Gastroesophageal sphincter (tissue), 4 donors: Measurements from ENCODE around the gene RYR2. TPM values are rescaled to one million over a fixed set of nuclear protein-coding genes. Genes with fewer than 3 reads are reported as not detected.

Experiments used
- ATAC-seq: fragments of 150-250 bp; one replicate; pipeline ENCODE4 v1.9.1; 2016; ENCODE audit warnings: mild to moderate bottlenecking, moderate library complexity
- H3K27ac ChIP-seq, 4 donors: fragments of 200-600 bp; sonication (generic) in 3 of 4; 1 replicate in 3 of 4; 2 replicates in 1 of 4; pipeline ENCODE4 v1.5.1; 2016 to 2019
- H3K27me3 ChIP-seq: fragments of 200-600 bp; sonication (generic); one replicate; pipeline ENCODE4 v1.5.1; 2019
- H3K36me3 ChIP-seq, 2 donors: fragments of 200-600 bp; sonication (generic); one replicate each; pipeline ENCODE4 v1.5.1; 2019; ENCODE audit warnings: control low read depth in 1 of 2
- H3K4me1 ChIP-seq, 3 donors: fragments of 200-600 bp; sonication (generic); 1 replicate in 2 of 3; 2 replicates in 1 of 3; pipeline ENCODE4 v1.5.1; 2016 to 2019; ENCODE audit warnings: control low read depth in 2 of 3
- H3K4me3 ChIP-seq, 2 donors: fragments of 200-600 bp; sonication (generic); one replicate each; pipeline ENCODE4 v1.5.1; 2019; ENCODE audit warnings: mild to moderate bottlenecking in 1 of 2, moderate library complexity in 1 of 2
- H3K9me3 ChIP-seq, 3 donors: fragments of 200-600 bp; sonication (generic); one replicate each; pipeline ENCODE4 v1.5.1; 2017 to 2019; ENCODE audit warnings: control low read depth in 2 of 3
- EP300 ChIP-seq: sonication (generic); formaldehyde crosslinking; IDR thresholded peaks from one replicate; pipeline ENCODE4 v1.6.1; 2017; ENCODE audit warnings: antibody characterized with exemption, mild to moderate bottlenecking
- POLR2A ChIP-seq, 2 donors: fragments of 450-650 bp; IDR thresholded peaks; one replicate each; pipeline ENCODE4 v1.6.1; 2017; ENCODE audit warnings: antibody characterized with exemption in 2 of 2, mild to moderate bottlenecking in 2 of 2, moderate library complexity in 1 of 2
- POLR2AphosphoS5 ChIP-seq: sonication (generic); formaldehyde crosslinking; IDR thresholded peaks from one replicate; pipeline ENCODE4 v1.6.1; 2017; ENCODE audit warnings: antibody characterized with exemption
- WGBS, 2 donors: methylation state at CpG; one replicate each; pipeline ENCODE4 v1.1.5; 2018; ENCODE audit warnings: low coverage in 1 of 2; 5-methylcytosine and 5-hydroxymethylcytosine counted together
- total RNA-seq, 4 donors: library from RNA; depleted of rRNA; stranded (reverse); fragments of >200 nt; gene quantifications; one replicate each; pipeline ENCODE4 v1.1.0, GENCODE V29; 2016
- TF ChIP-seq, protein P1 (sequence below), 4 experiments: fragments of 200-600 bp in 2 of 4; fragments of 450-650 bp in 2 of 4; sonication (generic) in 1 of 4; IDR thresholded peaks; one replicate each; pipeline ENCODE4 v1.5.1; 2017 to 2019; ENCODE audit warnings: antibody characterized with exemption in 4 of 4, mild to moderate bottlenecking in 2 of 4, moderate library complexity in 2 of 4

Gene RYR2
- total RNA-seq, 4 donors from 2014 or later, result 27.4 to 78.8 (median 42.7) TPM

DNA sequence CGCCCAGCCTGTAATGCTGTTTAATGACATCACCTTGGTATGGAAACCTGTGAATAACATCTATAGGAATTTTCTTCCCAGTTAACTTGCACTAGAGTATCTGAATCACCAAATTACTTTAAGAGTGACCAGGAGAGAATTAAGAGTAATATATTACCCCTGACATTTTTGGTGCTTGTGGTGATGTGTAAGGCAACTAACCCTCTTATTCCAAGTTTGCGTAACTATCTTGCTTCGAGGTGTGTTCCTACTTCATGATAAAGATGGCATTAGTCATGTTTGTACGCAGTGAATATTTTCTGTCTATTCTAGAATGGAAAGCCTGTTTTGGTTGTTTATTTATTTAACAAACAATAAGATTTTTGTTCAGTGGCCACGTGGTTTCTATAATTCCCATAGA lies 717.4 kb downstream of the RYR2 start:
- Histone ChIP-seq H3K4me3 (no peak overlapping the region), H3K36me3 (no peaks in the 10 kb centered on the region), H3K27ac (no peak overlapping the region), H3K9me3 (no peaks in the 10 kb centered on the region), H3K4me1 (no peaks in the 10 kb centered on the region), H3K27me3 (no peaks in the 10 kb centered on the region)
- 50 to 76% methylated on average over 2 to 5 of the region's 5 CpGs for WGBS, 2 donors
- ATAC-seq, result no peak
- TF ChIP-seq, protein P1, sequence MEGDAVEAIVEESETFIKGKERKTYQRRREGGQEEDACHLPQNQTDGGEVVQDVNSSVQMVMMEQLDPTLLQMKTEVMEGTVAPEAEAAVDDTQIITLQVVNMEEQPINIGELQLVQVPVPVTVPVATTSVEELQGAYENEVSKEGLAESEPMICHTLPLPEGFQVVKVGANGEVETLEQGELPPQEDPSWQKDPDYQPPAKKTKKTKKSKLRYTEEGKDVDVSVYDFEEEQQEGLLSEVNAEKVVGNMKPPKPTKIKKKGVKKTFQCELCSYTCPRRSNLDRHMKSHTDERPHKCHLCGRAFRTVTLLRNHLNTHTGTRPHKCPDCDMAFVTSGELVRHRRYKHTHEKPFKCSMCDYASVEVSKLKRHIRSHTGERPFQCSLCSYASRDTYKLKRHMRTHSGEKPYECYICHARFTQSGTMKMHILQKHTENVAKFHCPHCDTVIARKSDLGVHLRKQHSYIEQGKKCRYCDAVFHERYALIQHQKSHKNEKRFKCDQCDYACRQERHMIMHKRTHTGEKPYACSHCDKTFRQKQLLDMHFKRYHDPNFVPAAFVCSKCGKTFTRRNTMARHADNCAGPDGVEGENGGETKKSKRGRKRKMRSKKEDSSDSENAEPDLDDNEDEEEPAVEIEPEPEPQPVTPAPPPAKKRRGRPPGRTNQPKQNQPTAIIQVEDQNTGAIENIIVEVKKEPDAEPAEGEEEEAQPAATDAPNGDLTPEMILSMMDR (IDR thresholded peaks at IDR 0.05), result no peak
- TF ChIP-seq POLR2A (IDR thresholded peaks at IDR 0.05) (no peak), EP300 (no peak), POLR2AphosphoS5 (no peak)

DNA sequence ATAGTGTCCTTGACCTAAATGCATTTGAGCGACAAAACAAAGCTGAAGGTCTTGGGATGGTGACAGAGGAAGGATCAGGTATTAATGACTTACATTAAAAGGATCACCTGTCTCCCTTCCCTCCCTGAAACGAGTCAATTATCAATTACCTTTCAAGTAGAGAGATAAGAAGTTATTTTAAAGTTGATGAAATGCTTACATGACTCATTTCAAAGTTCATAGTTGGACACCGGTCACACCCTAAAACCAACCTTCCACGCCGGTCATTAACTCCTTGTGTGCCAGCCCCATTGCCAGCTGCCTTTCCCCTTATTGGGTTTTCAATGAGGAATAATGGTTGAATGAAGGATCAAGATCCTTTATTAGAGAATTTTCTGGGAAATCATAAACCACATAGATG lies 719.0 kb downstream of the RYR2 start:
- no peaks in the 10 kb centered on the region for H3K27me3 ChIP-seq
- no peak overlapping the region for H3K27ac ChIP-seq
- TF ChIP-seq POLR2AphosphoS5 (no peak), POLR2A (IDR thresholded peaks at IDR 0.05) (no peak)
- H3K9me3 ChIP-seq, result no peaks in the 10 kb centered on the region
- H3K4me1 ChIP-seq, result no peaks in the 10 kb centered on the region
- 31 to 62% methylated on average over 5 of the region's 5 CpGs for WGBS, 2 donors
- no peak for ATAC-seq
- H3K4me3 ChIP-seq, result no peak overlapping the region
- H3K36me3 ChIP-seq, result no peaks in the 10 kb centered on the region

DNA sequence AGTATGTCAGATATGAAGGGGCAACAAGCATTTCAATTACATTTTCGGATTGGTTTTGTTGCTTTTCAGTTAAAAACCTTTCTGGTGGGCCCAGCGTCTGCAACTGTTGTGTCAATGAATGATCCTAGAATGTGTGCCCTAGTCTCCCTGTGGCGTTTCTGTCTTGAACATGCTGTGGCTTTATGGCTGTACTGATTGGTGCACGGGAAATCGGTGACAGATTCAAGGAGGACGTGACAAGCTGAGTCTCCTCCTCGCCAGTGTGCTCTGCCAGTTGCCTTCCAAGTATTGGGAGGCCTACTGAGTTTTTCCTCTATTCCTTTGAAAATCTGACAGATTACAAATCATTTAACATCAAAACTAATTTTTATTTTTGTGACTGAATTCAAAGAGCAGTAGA lies 721.2 kb downstream of the RYR2 start:
- Histone ChIP-seq H3K4me3 (no peak overlapping the region), H3K27ac (no peak overlapping the region), H3K4me1 (no peaks in the 10 kb centered on the region), H3K9me3 (no peaks in the 10 kb centered on the region), H3K36me3 (no peaks in the 10 kb centered on the region), H3K27me3 (no peaks in the 10 kb centered on the region)
- 89 to 93% methylated on average over 3 to 7 of the region's 7 CpGs for WGBS, 2 donors
- TF ChIP-seq POLR2AphosphoS5, result no peak
- no peak for TF ChIP-seq POLR2A (IDR thresholded peaks at IDR 0.05)
- TF ChIP-seq, protein P1 (IDR thresholded peaks at IDR 0.05), result no peak
- TF ChIP-seq EP300, result no peak
- no peak for ATAC-seq

DNA sequence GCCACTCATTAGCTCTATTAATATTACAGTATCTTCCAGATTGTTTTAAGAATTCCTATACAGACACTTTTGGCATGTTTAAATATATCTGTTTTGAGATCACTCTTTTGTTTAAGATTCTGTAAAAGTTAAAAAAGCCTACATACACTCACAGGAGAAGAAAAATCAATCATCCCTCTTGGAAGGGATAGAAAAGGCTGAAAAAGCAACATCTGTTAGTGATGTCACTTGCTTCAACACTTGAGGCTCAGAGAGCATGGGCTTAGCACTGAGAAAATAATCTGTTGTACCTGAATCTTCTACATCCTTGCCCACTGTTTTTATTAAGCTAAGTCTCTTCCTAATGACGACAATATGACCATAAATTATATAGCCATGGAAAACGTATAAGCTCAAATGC lies 721.8 kb downstream of the RYR2 start:
- H3K27me3 ChIP-seq, result no peaks in the 10 kb centered on the region
- H3K27ac ChIP-seq, result no peak overlapping the region
- H3K4me3 ChIP-seq, result no peak overlapping the region
- WGBS, 2 donors, result 32 to 79% methylated on average over 2 of the region's 2 CpGs
- no peaks in the 10 kb centered on the region for H3K36me3 ChIP-seq
- no peak for ATAC-seq
- no peaks in the 10 kb centered on the region for H3K4me1 ChIP-seq
- TF ChIP-seq POLR2A (IDR thresholded peaks at IDR 0.05) (no peak), POLR2AphosphoS5 (no peak), EP300 (no peak)
- TF ChIP-seq, protein P1 (IDR thresholded peaks at IDR 0.05), result no peak
- no peaks in the 10 kb centered on the region for H3K9me3 ChIP-seq

DNA sequence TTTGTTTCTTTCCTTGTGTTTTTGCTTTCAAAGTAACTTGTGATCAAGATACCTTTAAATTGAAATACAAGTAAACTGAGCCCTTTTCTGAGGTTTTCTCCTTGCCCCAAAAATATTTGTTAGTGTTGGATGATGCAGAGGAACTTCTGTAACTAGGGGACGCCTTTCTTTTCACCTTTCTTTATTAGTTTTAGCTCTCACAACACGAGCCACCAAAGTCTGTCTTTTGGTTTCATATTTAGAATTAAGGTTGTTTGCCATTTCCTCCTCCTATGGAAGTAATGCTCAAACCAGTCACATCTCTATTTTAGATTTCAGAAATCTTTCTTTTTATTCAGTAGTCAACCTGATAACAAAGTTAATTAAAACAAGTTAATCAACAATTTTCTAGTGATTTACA lies 727.9 kb downstream of the RYR2 start:
- H3K4me1 ChIP-seq, result no peaks in the 10 kb centered on the region
- no peaks in the 10 kb centered on the region for H3K9me3 ChIP-seq
- ATAC-seq, result no peak
- no peaks in the 10 kb centered on the region for H3K36me3 ChIP-seq
- no peak for TF ChIP-seq POLR2A (IDR thresholded peaks at IDR 0.05)
- no peak for TF ChIP-seq EP300
- TF ChIP-seq POLR2AphosphoS5, result no peak
- TF ChIP-seq, protein P1 (IDR thresholded peaks at IDR 0.05), result no peak
- 72 to 76% methylated on average over 2 of the region's 2 CpGs for WGBS, 2 donors
- no peaks in the 10 kb centered on the region for H3K27me3 ChIP-seq
- H3K27ac ChIP-seq, result no peak overlapping the region
- no peak overlapping the region for H3K4me3 ChIP-seq

DNA sequence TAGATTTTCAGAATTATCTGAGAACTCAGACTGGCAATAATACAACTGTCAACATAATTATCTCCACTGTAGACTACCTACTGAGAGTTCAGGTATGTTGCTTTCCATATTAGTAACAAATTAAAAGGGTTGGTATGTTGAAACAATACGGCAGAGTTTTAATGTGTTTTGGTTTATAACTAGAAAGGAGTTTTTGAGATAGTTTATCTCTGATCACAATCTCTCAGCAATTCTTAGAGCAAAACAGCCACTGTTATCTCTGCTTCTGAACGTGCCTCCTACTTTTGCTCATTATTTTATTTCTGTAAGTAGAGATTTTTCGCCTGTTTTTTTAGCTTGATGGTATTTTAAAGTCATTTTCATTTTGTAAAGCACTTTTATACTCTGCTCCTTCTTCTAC lies 730.0 kb downstream of the RYR2 start:
- Histone ChIP-seq H3K9me3 (no peaks in the 10 kb centered on the region), H3K4me3 (no peak overlapping the region), H3K27me3 (no peaks in the 10 kb centered on the region), H3K36me3 (no peaks in the 10 kb centered on the region), H3K27ac (no peak overlapping the region), H3K4me1 (no peaks in the 10 kb centered on the region)
- 74 to 84% methylated on average over 3 of the region's 3 CpGs for WGBS, 2 donors
- no peak for ATAC-seq
- TF ChIP-seq, protein P1 (IDR thresholded peaks at IDR 0.05), result no peak
- TF ChIP-seq POLR2A (IDR thresholded peaks at IDR 0.05), result no peak
- no peak for TF ChIP-seq EP300
- no peak for TF ChIP-seq POLR2AphosphoS5
